ENCODE measurements around the gene PPA1.
"Not testable (repeated sequence)": the region's sequence is repeated elsewhere in the genome, so short reads cannot be mapped to it uniquely, and the experiment has no call there.

Gene PPA1

GRCh38 chr10:70255329-70256299 is 22.4 kb upstream of the PPA1 start:
- no peak for DNase-seq (ENCODE audit: low read depth in 3 of 3, low spot score in 1 of 3)

DNA sequence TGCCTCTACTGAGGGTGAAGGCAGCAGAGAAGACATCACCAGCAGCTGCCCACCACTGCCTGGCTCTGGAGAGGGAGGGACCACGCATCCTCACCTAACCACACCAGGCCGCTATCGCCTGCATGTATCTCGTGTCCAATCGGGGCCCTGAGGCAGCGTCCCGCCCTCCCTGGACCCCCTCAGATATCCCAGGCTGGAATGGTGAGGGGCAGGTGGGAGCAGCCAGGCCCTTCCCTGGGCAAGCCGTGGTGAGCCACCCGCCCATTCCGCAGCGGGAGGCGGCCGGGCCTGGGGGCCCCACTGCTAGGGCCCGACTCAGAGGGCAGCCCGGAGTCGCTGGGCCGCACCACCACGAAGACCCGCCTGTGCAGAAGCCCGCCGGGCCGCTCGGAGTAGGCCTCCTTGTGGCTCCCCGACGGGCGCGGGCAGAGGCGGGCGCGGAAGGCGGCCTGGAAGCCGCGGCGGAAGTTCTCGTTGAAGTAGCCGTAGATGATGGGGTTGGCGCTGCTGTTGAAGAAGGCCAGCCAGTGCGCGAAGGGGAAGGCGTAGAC is 21.6 kb upstream of the PPA1 start:
- no peak for DNase-seq (ENCODE audit: low read depth in 3 of 3, low spot score in 1 of 3)

DNA sequence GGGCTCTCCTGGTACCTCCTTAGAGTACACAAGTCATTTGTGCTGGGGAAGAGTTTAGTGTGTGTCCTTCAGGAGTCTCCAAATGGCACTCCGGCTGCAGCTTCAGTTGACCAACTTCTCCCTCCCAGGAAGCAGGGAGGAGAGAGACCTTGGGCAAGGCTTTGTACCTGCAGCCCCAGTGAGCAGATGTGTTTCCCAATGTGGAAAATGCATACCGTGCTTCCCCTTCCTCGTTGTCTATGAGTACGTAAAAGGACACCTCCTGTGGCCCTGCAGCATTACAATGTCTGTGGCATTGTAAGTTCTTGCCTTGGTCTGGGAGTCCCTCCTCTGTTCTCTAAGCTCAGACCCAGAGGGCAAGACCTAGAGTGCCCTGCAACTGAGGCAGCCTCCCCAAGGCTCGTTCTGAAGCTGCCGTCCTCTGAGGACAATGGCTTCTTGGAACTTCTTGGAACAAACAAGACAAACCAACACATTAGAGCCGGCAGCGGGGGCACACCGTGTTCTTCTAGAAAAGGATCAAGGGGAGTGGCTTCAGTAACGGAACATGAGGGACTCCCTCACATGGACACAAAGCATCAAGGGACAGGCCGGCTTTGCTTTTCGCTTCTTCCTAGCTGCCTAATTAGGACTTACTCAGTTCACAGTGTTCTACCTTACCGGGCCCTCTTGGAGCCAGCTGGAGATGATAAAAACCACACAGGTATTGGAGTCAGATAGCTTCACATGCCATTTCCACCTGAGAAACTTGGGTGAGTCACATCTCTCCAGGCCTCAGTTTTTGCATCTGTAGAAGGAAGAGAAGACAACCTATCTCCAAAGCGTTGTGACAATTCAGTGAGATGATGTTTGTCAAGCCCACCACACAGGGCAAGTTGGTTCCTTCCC is 20.9 kb upstream of the PPA1 start:
- DNase-seq (ENCODE audit: low read depth in 3 of 3, low spot score in 1 of 3) = no peak

GRCh38 chr10:70250961-70251680 is 17.9 kb upstream of the PPA1 start:
- DNase-seq (ENCODE audit: low read depth in 3 of 3, low spot score in 1 of 3) = no peak

GRCh38 chr10:70247360-70247759 is 14.1 kb upstream of the PPA1 start:
- DNase-seq (ENCODE audit: low read depth in 3 of 3, low spot score in 1 of 3) = no peak

GRCh38 chr10:70241081-70241480 is 7.9 kb upstream of the PPA1 start:
- DNase-seq (ENCODE audit: low read depth in 3 of 3, low spot score in 1 of 3) = no peak

DNA sequence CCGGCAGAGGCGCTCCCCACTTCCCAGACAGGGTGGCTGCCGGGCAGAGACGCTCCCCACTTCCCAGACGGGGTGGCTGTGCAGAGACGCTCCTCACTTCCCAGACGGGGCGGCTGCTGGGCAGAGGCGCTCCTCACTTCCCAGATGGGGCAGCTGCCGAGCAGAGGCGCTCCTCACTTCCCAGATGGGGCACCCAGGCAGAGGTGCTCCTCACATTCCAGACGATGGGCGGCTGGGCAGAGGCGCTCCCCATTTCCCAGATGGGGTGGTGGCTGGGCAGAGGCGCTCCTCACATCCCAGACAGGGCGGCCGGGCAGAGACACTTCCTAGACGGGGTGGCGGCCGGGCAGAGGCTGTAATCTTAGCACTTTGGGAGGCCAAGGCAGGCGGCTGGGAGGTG is 6.8 kb upstream of the PPA1 start:
- not testable (repeated sequence) for DNase-seq (ENCODE audit: low read depth in 3 of 3, low spot score in 1 of 3)

- not testable (repeated sequence) for DNase-seq (ENCODE audit: low read depth in 3 of 3, low spot score in 1 of 3)
Observed at GRCh38 chr10:70239077-70239976, 6.1 kb upstream of the PPA1 start.

- not testable (repeated sequence) for DNase-seq (ENCODE audit: low read depth in 3 of 3, low spot score in 1 of 3)
Observed at GRCh38 chr10:70237958-70238536, 4.8 kb upstream of the PPA1 start.

- DNase-seq (ENCODE audit: low read depth in 3 of 3, low spot score in 1 of 3) = no peak
Observed at GRCh38 chr10:70234668-70235447, 1.6 kb upstream of the PPA1 start.

DNA sequence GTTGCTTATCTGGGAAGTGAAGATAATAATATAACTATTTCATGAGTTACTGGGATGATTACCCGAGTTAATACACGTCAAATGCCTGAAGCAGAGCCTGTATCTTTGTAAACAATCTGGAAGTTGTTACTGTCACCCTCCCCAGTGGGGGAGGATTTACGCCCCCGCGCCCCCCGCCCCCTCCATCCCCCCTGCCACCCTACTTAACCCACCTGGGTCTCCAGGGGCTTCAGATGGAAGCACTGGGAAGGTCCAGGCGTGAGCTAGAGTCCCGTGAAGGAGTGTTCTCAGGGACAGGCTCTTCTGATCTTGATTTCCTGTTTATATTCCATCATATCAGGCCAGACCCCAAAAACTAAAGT is 691 bp upstream of the PPA1 start:
- DNase-seq (ENCODE audit: low read depth in 3 of 3, low spot score in 1 of 3) = no peak

GRCh38 chr10:70232859-70233108 is 445 bp downstream of the PPA1 start:
- DNase-seq (ENCODE audit: low read depth in 3 of 3, low spot score in 1 of 3) = peak in 1 of 3 donors; percentile 17

GRCh38 chr10:70232155-70232858 is 922 bp downstream of the PPA1 start:
- peak in 1 of 3 donors; percentile 16 for DNase-seq (ENCODE audit: low read depth in 3 of 3, low spot score in 1 of 3)

DNA sequence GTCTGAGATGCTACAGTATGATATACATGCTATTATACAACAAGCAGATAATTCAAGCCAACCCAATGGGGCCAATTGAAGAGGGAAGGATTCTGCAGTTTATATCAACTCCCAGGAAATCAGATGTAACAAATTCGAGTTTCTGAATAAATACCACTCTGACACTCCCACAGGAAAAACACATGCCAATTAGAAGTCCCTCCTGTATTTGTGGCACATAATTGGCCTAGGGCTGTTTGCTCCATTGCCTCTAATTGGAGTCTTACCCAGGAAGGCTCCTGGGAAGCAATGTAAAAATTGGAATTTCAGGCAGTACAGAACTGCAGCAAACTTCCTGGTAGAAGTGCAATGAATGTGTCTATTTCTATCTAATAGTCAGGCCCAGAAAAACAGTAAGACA is 4.7 kb downstream of the PPA1 start:
- no peak for DNase-seq (ENCODE audit: low read depth in 3 of 3, low spot score in 1 of 3)

DNA sequence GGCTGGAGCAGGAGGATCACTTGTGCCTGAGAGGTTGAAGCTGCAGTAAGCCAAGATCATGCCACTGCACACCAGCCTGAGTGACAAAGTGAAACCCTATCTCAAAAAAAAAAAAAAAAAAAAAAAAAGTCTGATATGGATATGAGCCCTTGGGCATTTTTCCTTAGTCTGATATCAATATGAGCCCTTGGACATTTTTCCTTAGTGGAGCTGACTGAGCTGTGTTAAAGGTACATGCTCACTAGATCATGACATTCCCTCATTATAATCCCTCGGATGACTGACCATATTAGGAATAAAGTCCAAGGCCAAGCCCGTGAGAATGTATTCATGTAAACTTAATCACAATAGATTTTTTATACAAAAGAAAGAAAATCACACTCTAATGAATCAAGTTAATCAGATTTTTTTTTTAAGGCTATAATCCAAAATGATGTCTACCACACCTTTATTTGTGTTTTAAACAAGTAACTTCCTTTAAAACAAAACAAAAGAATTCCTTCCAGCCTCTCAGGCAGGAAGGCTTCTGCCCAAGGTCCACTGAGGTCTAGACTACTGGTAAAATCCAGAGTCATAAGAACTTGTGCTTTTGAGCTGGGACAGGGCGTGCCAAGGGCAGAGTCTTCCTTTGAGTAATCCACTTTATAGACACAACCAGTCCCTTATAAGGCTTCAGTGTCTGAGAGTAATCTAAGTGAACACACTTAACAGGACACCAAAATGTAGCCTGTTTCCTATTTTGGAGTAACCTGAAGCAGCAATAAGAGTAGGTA is 5.5 kb downstream of the PPA1 start:
- DNase-seq (ENCODE audit: low read depth in 3 of 3, low spot score in 1 of 3) = no peak

GRCh38 chr10:70223728-70224127 is 9.5 kb downstream of the PPA1 start:
- DNase-seq (ENCODE audit: low read depth in 3 of 3, low spot score in 1 of 3) = no peak

DNA sequence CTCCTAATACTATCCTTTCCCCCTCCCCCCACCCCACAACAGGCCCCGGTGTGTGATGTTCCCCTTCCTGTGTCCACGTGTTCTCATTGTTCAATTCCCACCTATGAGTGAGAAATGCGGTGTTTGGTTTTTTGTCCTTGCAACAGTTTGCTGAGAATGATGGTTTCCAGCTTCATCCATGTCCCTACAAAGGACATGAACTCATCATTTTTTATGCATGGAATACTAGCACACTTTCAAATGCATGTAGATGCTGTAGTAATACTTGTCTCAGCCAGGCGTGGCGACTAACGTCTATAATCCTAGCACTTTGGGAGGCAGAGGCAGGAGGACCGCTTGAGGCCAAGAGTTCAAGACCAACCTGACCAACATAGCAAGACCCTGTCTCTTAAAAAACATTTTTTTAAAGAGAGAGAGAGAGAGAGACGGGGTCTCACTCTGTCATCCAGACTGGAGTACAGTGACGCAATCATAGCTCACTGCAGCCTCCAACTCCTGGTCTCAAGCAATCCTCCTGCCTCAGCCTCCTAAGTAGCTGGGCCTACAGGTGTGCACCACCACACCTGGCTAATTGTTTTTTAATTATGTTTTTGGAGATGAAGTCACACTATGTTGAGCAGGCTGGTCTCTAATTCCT is 10.3 kb downstream of the PPA1 start:
- not testable (repeated sequence) for DNase-seq (ENCODE audit: low read depth in 3 of 3, low spot score in 1 of 3)
